Activated T-cell treated with anti-CD3 and anti-CD28 coated beads, Interleukin-2, amount 50 U/mL, for 24 hours (primary cell): ENCODE measurements around the gene MAPK8.
"Not testable (repeated sequence)": the region's sequence is repeated elsewhere in the genome, so short reads cannot be mapped to it uniquely, and the experiment has no call there.

Source experiments
- DNase-seq: peaks from one replicate; pipeline ENCODE4 v3.0.0-alpha.2; 2020
- H3K27ac Mint-ChIP-seq: 2 replicates; pipeline ENCODE4 v1.8.0; 2020; ENCODE audit warnings: mild to moderate bottlenecking, mixed read lengths
- H3K27me3 Mint-ChIP-seq: 2 replicates; pipeline ENCODE4 v1.8.0; 2020; ENCODE audit warnings: mixed read lengths
- H3K36me3 Mint-ChIP-seq: 2 replicates; pipeline ENCODE4 v1.8.0; 2020; ENCODE audit warnings: low read depth, mixed read lengths
- H3K4me1 Mint-ChIP-seq: 2 replicates; pipeline ENCODE4 v1.8.0; 2020; ENCODE audit warnings: low read depth, mixed read lengths
- H3K4me3 Mint-ChIP-seq: 2 replicates; pipeline ENCODE4 v1.8.0; 2020; ENCODE audit warnings: mild to moderate bottlenecking, moderate library complexity, mixed read lengths
- H3K9me3 Mint-ChIP-seq: 2 replicates; pipeline ENCODE4 v1.8.0; 2020; ENCODE audit warnings: mixed read lengths

MAPK8 gene

DNA sequence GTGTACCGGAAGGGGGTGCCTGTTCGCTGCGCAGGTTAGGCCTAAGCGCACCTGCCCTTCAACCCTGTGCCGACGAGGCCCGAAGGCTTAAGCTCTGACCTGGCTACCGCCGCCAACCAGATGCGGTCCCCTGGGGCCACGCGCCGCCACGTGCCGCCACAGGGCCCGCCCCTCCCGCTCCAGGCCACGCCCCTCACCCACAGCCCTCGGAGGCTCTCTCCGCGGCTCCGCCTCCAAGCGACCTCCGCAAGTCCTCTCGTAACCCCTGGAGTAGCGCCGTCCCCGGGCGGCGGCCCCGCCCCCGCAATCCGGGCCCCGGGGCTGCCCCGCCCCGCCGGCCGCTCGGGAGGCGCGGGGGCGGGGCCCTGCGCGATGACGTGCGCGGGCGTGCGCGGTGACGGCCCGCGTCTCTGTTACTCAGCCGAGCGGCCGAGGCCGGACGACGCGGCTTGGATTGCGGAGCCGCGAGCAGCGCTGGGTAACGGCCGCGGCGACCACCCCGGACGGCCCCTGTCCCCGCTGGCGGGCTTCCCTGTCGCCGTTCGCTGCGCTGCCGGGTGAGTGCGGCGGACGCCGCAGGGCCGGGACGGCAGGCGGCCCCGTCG is at the start of gene MAPK8:
MAPK8 (plus strand) TSS at position 413 of the 605 bp plus-strand sequence. CDS start 94,984 bp downstream, outside the sequence.
- H3K9me3 Mint-ChIP-seq = peaks cover 6% of the 10 kb centered on the region
- no peaks in the 10 kb centered on the region for H3K27me3 Mint-ChIP-seq
- peak within 1 kb of the TSS; percentile 79 for H3K4me3 Mint-ChIP-seq
- peaks cover 41% of the 10 kb centered on the region for H3K4me1 Mint-ChIP-seq
- H3K27ac Mint-ChIP-seq = peak within 1 kb of the TSS; percentile 70
- peaks cover 6% of the 10 kb centered on the region for H3K36me3 Mint-ChIP-seq
- peak; percentile 96 for DNase-seq

GRCh38 chr10:48257407-48257961 is 49.0 kb upstream of the MAPK8 start:
- Mint-ChIP-seq H3K27me3 (peaks cover 23% of the 10 kb centered on the region), H3K36me3 (no peaks in the 10 kb centered on the region), H3K27ac (no peak overlapping the region), H3K4me3 (no peak overlapping the region), H3K4me1 (no peaks in the 10 kb centered on the region), H3K9me3 (no peaks in the 10 kb centered on the region)
- no peak for DNase-seq

DNA sequence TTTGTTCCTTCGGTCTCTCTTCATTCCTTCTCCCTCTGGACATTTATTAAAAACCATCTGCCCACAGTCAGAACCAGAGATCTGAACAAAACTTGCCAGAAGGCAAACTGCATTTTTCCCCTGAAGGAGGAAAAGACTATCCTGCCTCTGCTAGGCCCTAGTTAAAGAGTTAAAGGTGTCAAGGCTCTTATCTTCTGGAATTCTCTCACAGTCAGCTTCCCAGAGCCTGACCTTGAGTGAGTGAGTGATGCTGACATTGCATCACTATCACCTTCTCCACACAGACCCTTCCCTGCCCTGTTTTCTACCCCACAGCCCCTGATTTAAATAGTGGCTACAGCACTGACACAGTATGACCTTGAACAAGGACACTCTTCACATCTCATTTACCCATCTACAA is 48.4 kb upstream of the MAPK8 start:
- Mint-ChIP-seq H3K27ac (no peak overlapping the region), H3K4me1 (no peaks in the 10 kb centered on the region), H3K36me3 (no peaks in the 10 kb centered on the region), H3K9me3 (no peaks in the 10 kb centered on the region), H3K27me3 (peaks cover 23% of the 10 kb centered on the region), H3K4me3 (no peak overlapping the region)
- DNase-seq = no peak

DNA sequence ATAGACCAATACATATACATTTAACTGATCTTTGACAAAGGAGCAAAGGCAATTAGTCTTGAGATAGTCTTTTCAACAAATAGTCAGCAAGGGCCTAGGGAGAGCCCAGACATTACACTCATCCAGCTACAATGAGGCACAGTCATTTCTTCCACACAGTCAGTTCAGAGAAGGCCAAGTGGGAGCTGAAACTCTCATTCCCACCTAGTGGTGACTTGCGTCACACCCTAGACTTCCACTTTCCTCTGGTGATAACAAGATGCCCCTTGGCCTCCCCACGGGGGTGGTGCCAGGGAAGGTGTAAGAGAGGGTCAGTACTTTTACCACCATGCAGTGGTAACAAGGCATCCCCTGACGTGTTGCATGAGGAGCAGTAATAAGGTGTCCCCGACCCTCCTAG is 39.9 kb upstream of the MAPK8 start:
- peaks cover 1% of the 10 kb centered on the region for H3K27me3 Mint-ChIP-seq
- H3K9me3 Mint-ChIP-seq = no peaks in the 10 kb centered on the region
- H3K4me1 Mint-ChIP-seq = peaks cover 2% of the 10 kb centered on the region

GRCh38 chr10:48271047-48271730 is 35.3 kb upstream of the MAPK8 start:
- no peak overlapping the region for H3K27ac Mint-ChIP-seq

More for the DNA sequence above, 39.9 kb upstream of the MAPK8 start:
- H3K36me3 Mint-ChIP-seq = no peaks in the 10 kb centered on the region
- no peak overlapping the region for H3K4me3 Mint-ChIP-seq
- DNase-seq = no peak
- no peak overlapping the region for H3K27ac Mint-ChIP-seq

GRCh38 chr10:48272682-48273081 is 33.8 kb upstream of the MAPK8 start:
- Mint-ChIP-seq H3K36me3 (no peaks in the 10 kb centered on the region), H3K4me1 (no peaks in the 10 kb centered on the region), H3K27me3 (peaks cover 5% of the 10 kb centered on the region), H3K9me3 (no peaks in the 10 kb centered on the region), H3K27ac (no peak overlapping the region), H3K4me3 (no peak overlapping the region)
- DNase-seq = no peak

More at GRCh38 chr10:48271047-48271730, 35.3 kb upstream of the MAPK8 start:
- Mint-ChIP-seq H3K27me3 (peaks cover 4% of the 10 kb centered on the region), H3K36me3 (no peaks in the 10 kb centered on the region), H3K9me3 (no peaks in the 10 kb centered on the region), H3K4me3 (no peak overlapping the region), H3K4me1 (peaks cover 2% of the 10 kb centered on the region)
- no peak for DNase-seq

GRCh38 chr10:48273741-48274140 is 32.7 kb upstream of the MAPK8 start:
- Mint-ChIP-seq H3K4me1 (no peaks in the 10 kb centered on the region), H3K4me3 (no peak overlapping the region), H3K9me3 (no peaks in the 10 kb centered on the region), H3K27ac (no peak overlapping the region), H3K27me3 (peaks cover 9% of the 10 kb centered on the region), H3K36me3 (no peaks in the 10 kb centered on the region)
- DNase-seq = no peak

DNA sequence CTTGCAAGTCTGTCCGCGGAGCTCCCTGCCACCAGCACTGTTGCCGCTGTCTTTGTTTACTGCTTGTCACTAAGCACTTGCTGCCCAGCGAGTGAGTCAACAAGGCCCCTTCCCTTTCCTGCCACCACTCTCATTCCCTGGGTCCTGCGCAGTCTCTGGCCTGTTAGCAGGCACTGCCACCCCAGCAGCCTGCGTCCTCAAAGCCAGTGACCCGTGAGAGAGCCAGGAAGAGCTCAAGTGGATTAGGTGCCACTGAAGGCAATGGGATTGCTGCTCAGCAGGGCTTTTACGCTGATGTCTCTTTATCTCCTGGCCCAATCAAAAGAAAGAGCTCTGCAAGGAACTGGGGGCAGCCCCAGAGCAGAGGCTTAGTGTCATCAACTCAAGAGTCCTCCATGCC is 31.8 kb upstream of the MAPK8 start, which contains the start of gene FRMPD2:
FRMPD2 (minus strand) TSS at position 61 of the 400 bp plus-strand sequence. CDS start 129 bp downstream, outside the sequence.
- H3K4me1 Mint-ChIP-seq = no peaks in the 10 kb centered on the region
- H3K36me3 Mint-ChIP-seq = no peaks in the 10 kb centered on the region
- H3K9me3 Mint-ChIP-seq = no peaks in the 10 kb centered on the region
- H3K27me3 Mint-ChIP-seq = peaks cover 15% of the 10 kb centered on the region
- H3K27ac Mint-ChIP-seq = no peak within 1 kb of the TSS
- DNase-seq = no peak
- no peak within 1 kb of the TSS for H3K4me3 Mint-ChIP-seq

- Mint-ChIP-seq H3K27ac (no peak overlapping the region), H3K36me3 (no peaks in the 10 kb centered on the region), H3K4me1 (no peaks in the 10 kb centered on the region), H3K27me3 (peaks cover 29% of the 10 kb centered on the region), H3K9me3 (peaks cover 13% of the 10 kb centered on the region), H3K4me3 (no peak overlapping the region)
- no peak for DNase-seq
These were observed 29.4 kb upstream of the MAPK8 start for GRCh38 chr10:48277093-48277492.

DNA sequence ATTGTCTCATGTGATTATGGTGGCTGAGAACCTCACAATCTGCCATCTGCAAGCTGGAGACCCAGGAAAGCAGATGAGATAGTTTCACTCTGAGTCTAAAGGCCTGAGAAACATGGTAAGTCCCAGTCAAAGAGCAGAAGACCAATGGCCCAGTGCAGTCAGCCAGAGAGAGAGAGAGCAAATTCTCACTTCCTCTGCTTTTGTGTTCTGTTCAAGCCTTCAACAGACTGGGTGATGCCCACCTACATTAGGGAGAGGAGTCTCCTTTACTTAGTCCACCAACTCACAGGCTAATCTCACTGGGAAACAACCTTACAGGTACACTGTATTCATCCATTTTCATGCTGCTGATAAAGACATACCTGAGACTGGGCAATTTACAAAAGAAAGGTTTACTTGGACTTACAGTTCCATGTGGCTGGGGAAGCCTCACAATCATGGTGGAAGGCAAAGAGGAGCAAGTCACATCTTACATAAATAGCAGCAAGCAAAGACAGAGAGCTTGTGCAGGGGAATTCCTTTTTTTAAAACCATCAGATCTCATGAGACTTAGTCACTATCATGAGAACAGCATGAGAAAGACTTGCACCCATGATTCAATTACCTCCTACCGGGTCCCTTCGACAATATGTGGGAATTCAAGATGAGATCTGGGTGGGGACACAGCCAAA is 27.3 kb upstream of the MAPK8 start:
- Mint-ChIP-seq H3K27ac (no peak overlapping the region), H3K4me3 (no peak overlapping the region), H3K4me1 (no peaks in the 10 kb centered on the region), H3K9me3 (peaks cover 13% of the 10 kb centered on the region), H3K27me3 (peaks cover 35% of the 10 kb centered on the region), H3K36me3 (no peaks in the 10 kb centered on the region)
- no peak for DNase-seq

GRCh38 chr10:48281697-48282096 is 24.8 kb upstream of the MAPK8 start:
- H3K4me1 Mint-ChIP-seq, H3K36me3 Mint-ChIP-seq, DNase-seq, H3K27ac Mint-ChIP-seq, H3K4me3 Mint-ChIP-seq: not testable (repeated sequence)
- peaks cover 13% of the 10 kb centered on the region for H3K9me3 Mint-ChIP-seq
- H3K27me3 Mint-ChIP-seq = peaks cover 57% of the 10 kb centered on the region

DNA sequence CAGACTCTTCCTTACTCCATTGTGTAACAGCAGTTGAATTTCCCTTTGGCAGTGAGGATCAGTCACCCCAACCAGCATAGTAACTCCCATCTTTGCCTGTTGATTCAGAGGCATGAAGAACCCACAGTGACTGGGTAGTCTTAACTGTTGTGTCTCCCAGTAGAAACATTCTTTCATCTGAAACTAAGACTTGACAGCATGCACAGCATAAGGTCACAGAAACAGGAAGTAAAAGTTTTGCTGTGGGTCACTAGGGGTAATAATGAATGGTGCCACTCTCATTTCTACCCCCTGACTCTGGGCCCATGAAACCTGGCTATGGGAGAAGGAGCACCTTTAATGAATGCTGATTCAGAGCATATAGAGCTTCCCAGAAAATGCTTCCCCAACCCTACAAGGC is 23.6 kb upstream of the MAPK8 start:
- Mint-ChIP-seq H3K4me3 (no peak overlapping the region), H3K4me1 (no peaks in the 10 kb centered on the region), H3K9me3 (peaks cover 13% of the 10 kb centered on the region), H3K27me3 (peaks cover 55% of the 10 kb centered on the region), H3K27ac (no peak overlapping the region), H3K36me3 (no peaks in the 10 kb centered on the region)
- DNase-seq = no peak

- H3K36me3 Mint-ChIP-seq = no peaks in the 10 kb centered on the region
- no peak overlapping the region for H3K4me3 Mint-ChIP-seq
- no peak overlapping the region for H3K27ac Mint-ChIP-seq
- DNase-seq = no peak
- H3K4me1 Mint-ChIP-seq = peaks cover 3% of the 10 kb centered on the region
- peaks cover 13% of the 10 kb centered on the region for H3K9me3 Mint-ChIP-seq
- peaks cover 53% of the 10 kb centered on the region for H3K27me3 Mint-ChIP-seq
These were observed 22.4 kb upstream of the MAPK8 start for GRCh38 chr10:48284002-48284546.

GRCh38 chr10:48284811-48285210 is 21.7 kb upstream of the MAPK8 start:
- DNase-seq = no peak
- Mint-ChIP-seq H3K27ac (no peak overlapping the region), H3K27me3 (peaks cover 49% of the 10 kb centered on the region), H3K36me3 (no peaks in the 10 kb centered on the region), H3K9me3 (peaks cover 13% of the 10 kb centered on the region), H3K4me3 (no peak overlapping the region), H3K4me1 (peaks cover 7% of the 10 kb centered on the region)
